ENCODE measurements around the gene LYRM4. TPM values are rescaled to one million over a fixed set of nuclear protein-coding genes. Genes with fewer than 3 reads are reported as not detected.
A peak's percentile ranks its signal among the peaks of the same experiment; 100 is the strongest.

The LYRM4 gene
- total and polyA plus RNA-seq, 4 donors, result 17.9 to 28.7 (median 21.1) TPM

DNA sequence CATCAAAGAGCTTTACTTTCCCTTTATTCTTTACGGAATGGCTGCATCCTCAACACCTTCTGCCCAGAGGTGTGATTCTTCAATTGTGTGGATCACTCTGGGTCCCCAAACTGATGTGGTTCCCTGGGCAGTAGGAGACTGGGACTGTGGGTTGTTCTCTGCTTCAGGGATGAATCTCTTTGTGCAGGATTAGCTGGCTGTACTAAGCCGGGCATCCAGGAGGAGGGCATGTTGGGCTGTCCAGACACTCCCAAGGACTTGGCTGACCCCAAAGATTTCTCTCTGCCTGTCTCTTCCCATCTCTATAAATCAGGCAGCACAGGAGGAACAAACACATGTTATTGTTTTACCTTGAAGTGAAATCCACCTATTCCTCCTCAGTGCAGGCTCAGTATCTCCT, 15.8 kb upstream of the LYRM4 start:
- DNase-seq, result no peak
- Histone ChIP-seq H3K27ac (ENCODE audit: low read depth in 1 of 2, low read length in 2 of 2) (no peak overlapping the region), H3K4me3 (ENCODE audit: low read length in 2 of 2) (no peak overlapping the region), H3K9me3 (ENCODE audit: control insufficient read depth, low read length) (no peaks in the 10 kb centered on the region), H3K36me3 (ENCODE audit: control insufficient read depth in 1 of 2, insufficient read depth in 2 of 2, low read length in 1 of 2) (no peaks in the 10 kb centered on the region), H3K27me3 (ENCODE audit: control insufficient read depth in 1 of 2, insufficient read depth in 2 of 2, low read length in 1 of 2) (no peaks in the 10 kb centered on the region), H3K4me1 (ENCODE audit: control insufficient read depth in 1 of 2, insufficient read depth in 2 of 2, low read length in 2 of 2) (no peaks in the 10 kb centered on the region)
- no peak for ATAC-seq (ENCODE audit: low FRiP score)
- intact Hi-C loops (cut with DNase I), result no loop called here
- 88 to 95% methylated on average over 2 of the region's 2 CpGs for WGBS, 2 donors

DNA sequence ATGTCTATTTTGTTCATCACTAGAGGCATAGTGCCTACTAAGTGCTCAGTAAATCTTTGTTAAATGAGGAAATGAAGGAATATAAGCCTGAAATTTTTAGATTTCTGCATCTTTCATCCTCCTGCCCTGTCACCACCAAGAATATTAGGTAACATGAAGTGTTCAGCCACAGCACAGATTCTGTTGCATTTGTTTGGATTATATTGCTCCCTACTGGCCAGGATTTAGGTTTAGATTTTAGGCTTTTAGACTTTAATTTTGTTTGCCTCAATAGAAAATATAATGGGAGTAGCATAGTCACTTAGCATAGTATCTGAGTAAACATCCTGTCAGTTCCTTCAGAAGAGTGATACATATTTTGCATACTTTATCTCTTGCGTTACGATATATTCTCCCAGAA, 14.7 kb upstream of the LYRM4 start:
- no peak for ATAC-seq (ENCODE audit: low FRiP score)
- Histone ChIP-seq H3K9me3 (ENCODE audit: control insufficient read depth, low read length) (no peaks in the 10 kb centered on the region), H3K27ac (ENCODE audit: low read depth in 1 of 2, low read length in 2 of 2) (no peak overlapping the region), H3K27me3 (ENCODE audit: control insufficient read depth in 1 of 2, insufficient read depth in 2 of 2, low read length in 1 of 2) (no peaks in the 10 kb centered on the region), H3K4me1 (ENCODE audit: control insufficient read depth in 1 of 2, insufficient read depth in 2 of 2, low read length in 2 of 2) (no peaks in the 10 kb centered on the region), H3K36me3 (ENCODE audit: control insufficient read depth in 1 of 2, insufficient read depth in 2 of 2, low read length in 1 of 2) (no peaks in the 10 kb centered on the region), H3K4me3 (ENCODE audit: low read length in 2 of 2) (no peak overlapping the region)
- no peak for DNase-seq
- intact Hi-C loops (cut with DNase I), result no loop called here
- 69 to 75% methylated on average over 2 of the region's 2 CpGs for WGBS, 2 donors

DNA sequence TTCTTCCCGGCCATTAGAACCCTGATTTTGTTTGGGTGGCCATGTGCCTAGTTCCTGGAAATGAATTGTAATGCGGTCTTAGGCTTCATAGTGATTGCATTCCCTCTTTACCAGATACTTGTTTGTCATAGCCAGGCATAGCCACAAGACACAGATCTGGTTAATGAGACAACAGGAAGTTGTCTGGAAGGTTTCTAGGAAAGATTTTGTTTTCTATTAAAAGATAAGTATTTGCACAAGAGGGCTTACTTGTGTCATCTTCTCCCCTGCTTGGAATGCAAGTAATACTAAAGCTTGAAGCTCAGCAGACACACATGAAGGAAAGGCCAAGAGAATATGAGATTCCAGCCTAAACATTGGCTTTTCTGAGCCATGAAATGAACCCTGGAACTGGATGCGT, 13.5 kb upstream of the LYRM4 start:
- DNase-seq, result no peak
- intact Hi-C loops (cut with DNase I), result no loop called here
- 87 to 93% methylated on average over 3 of the region's 3 CpGs for WGBS, 2 donors

DNA sequence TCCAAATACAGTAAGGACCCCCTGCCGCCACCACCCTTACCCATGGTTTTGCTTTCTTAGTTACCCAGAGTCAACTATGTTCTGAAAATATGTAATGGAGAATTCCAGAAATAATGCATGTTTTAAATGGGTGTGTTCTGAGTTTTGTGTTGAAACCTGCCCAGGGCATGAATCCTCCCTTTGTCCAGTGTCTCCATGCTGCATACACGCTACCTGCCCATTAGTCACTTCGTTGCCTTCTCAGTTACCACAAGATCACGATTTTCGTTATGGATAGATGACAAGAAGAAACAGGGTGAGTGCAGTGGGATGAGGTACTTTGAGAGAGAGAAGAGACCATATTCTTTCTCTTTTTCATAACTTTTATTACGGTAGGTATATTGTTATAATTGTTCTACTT, 11.2 kb upstream of the LYRM4 start:
- no peak overlapping the region for H3K4me3 ChIP-seq (ENCODE audit: low read length in 2 of 2)
- no peaks in the 10 kb centered on the region for H3K9me3 ChIP-seq (ENCODE audit: control insufficient read depth, low read length)
- H3K36me3 ChIP-seq (ENCODE audit: control insufficient read depth in 1 of 2, insufficient read depth in 2 of 2, low read length in 1 of 2), result no peaks in the 10 kb centered on the region
- no peaks in the 10 kb centered on the region for H3K4me1 ChIP-seq (ENCODE audit: control insufficient read depth in 1 of 2, insufficient read depth in 2 of 2, low read length in 2 of 2)
- H3K27ac ChIP-seq (ENCODE audit: low read depth in 1 of 2, low read length in 2 of 2), result no peak overlapping the region
- no peak for ATAC-seq (ENCODE audit: low FRiP score)
- DNase-seq, result no peak
- H3K27me3 ChIP-seq (ENCODE audit: control insufficient read depth in 1 of 2, insufficient read depth in 2 of 2, low read length in 1 of 2), result no peaks in the 10 kb centered on the region
- 94 to 96% methylated on average over 6 of the region's 6 CpGs for WGBS, 2 donors
- intact Hi-C loops (cut with DNase I), result no loop called here

More for the DNA sequence above, 13.5 kb upstream of the LYRM4 start:
- Histone ChIP-seq H3K4me1 (ENCODE audit: control insufficient read depth in 1 of 2, insufficient read depth in 2 of 2, low read length in 2 of 2) (no peaks in the 10 kb centered on the region), H3K4me3 (ENCODE audit: low read length in 2 of 2) (no peak overlapping the region), H3K36me3 (ENCODE audit: control insufficient read depth in 1 of 2, insufficient read depth in 2 of 2, low read length in 1 of 2) (no peaks in the 10 kb centered on the region), H3K27me3 (ENCODE audit: control insufficient read depth in 1 of 2, insufficient read depth in 2 of 2, low read length in 1 of 2) (no peaks in the 10 kb centered on the region), H3K9me3 (ENCODE audit: control insufficient read depth, low read length) (no peaks in the 10 kb centered on the region), H3K27ac (ENCODE audit: low read depth in 1 of 2, low read length in 2 of 2) (no peak overlapping the region)
- ATAC-seq (ENCODE audit: low FRiP score), result no peak

DNA sequence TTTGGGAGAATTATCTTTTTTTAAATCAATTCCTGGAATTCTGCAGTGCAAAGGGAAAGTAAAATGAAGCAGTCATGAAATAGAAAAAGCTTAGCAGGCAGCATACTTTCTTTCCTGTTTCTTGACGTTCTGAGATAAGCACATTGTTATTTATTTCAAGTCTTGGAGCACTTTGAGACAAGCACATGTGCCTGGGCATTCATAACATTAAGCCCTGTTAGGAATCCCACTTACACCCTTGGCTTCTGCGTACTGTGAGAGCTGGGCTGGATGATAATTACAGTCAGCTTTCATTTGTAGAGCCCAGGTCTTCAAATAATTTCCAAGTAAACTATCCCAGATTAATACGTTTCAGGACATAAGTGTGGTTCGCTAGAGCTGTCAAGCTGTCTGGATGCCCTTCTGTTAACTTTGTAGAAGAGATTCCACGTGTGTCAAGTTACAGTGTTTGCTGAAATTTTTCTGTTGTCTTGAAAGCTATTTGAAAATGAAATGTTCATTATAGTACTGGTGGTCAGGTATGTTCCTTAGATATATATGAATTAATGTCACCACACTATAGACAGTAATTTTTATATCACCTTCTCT, 9.4 kb upstream of the LYRM4 start:
- Histone ChIP-seq H3K4me1 (ENCODE audit: control insufficient read depth in 1 of 2, insufficient read depth in 2 of 2, low read length in 2 of 2) (no peaks in the 10 kb centered on the region), H3K9me3 (ENCODE audit: control insufficient read depth, low read length) (no peaks in the 10 kb centered on the region), H3K36me3 (ENCODE audit: control insufficient read depth in 1 of 2, insufficient read depth in 2 of 2, low read length in 1 of 2) (no peaks in the 10 kb centered on the region), H3K27ac (ENCODE audit: low read depth in 1 of 2, low read length in 2 of 2) (no peak overlapping the region), H3K4me3 (ENCODE audit: low read length in 2 of 2) (no peak overlapping the region), H3K27me3 (ENCODE audit: control insufficient read depth in 1 of 2, insufficient read depth in 2 of 2, low read length in 1 of 2) (no peaks in the 10 kb centered on the region)
- DNase-seq, result no peak
- no peak for ATAC-seq (ENCODE audit: low FRiP score)
- intact Hi-C loops (cut with DNase I), result no loop called here
- WGBS, 2 donors, result 43 to 44% methylated on average over 5 of the region's 5 CpGs

DNA sequence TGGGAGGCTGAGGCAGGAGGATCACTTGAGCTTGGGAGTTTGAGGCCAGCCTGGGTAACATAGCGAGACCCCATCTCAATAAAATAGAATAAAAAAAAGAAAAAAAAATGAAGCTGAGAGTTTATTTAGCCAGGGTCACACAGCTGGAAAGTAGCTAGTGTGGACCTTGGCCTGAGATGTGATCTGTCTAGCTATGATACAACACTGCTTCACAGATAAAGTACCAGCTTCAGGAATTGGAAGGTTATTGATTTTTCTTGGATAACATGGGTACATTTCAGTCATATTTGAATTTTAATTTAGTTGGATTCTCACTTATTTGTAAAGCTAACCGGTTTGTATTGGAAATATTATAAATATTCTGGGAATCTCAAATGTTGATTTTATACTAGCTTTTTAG, 5.7 kb upstream of the LYRM4 start:
- ATAC-seq (ENCODE audit: low FRiP score) (no peak), DNase-seq (no peak)
- Histone ChIP-seq H3K27ac (ENCODE audit: low read depth in 1 of 2, low read length in 2 of 2) (no peak overlapping the region), H3K9me3 (ENCODE audit: control insufficient read depth, low read length) (no peaks in the 10 kb centered on the region), H3K4me3 (ENCODE audit: low read length in 2 of 2) (no peak overlapping the region), H3K36me3 (ENCODE audit: control insufficient read depth in 1 of 2, insufficient read depth in 2 of 2, low read length in 1 of 2) (no peaks in the 10 kb centered on the region), H3K4me1 (ENCODE audit: control insufficient read depth in 1 of 2, insufficient read depth in 2 of 2, low read length in 2 of 2) (no peaks in the 10 kb centered on the region), H3K27me3 (ENCODE audit: control insufficient read depth in 1 of 2, insufficient read depth in 2 of 2, low read length in 1 of 2) (no peaks in the 10 kb centered on the region)
- intact Hi-C loops (cut with DNase I), result loop anchor here in 1 of 2 donors (10.0 kb wide), 1 partner anchor 498 kb away; no protein-coding TSS in a partner anchor
- WGBS, 2 donors, result 31 to 42% methylated on average over 2 of the region's 2 CpGs

DNA sequence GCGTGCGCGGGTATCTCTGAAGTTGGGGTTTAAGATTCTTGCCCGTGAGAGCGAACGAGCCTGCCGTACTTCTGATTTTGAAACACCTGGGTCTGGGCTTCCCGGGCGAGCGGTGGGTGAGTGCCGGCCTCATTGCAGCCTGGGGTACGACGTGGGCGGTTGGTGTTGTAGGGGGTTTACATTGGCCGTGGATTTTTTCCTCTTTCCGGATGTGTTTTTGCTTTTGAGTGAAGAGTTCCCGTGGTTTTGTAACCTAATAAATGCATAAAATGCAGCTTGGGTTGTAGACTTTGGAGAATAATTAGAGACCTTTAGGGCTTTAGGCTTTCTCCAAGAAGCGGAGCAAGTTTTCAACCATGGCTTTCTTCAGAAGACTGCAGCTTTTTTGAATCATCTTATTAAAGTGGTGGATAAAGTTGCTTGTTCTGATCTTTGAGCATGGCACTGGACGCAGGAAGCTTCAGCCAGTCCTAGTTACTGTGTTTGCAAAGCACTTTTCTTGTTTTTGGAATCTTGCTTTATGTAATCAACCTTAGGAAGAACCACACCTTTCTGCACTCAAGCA, 877 bp upstream of the LYRM4 start:
- no peak for DNase-seq
- Histone ChIP-seq H3K4me3 (ENCODE audit: low read length in 2 of 2) (peak overlapping the region; percentile 5 to 80), H3K27ac (ENCODE audit: low read depth in 1 of 2, low read length in 2 of 2) (no peak overlapping the region), H3K4me1 (ENCODE audit: control insufficient read depth in 1 of 2, insufficient read depth in 2 of 2, low read length in 2 of 2) (peaks cover 0 to 7% of the 10 kb centered on the region in 2 donors), H3K36me3 (ENCODE audit: control insufficient read depth in 1 of 2, insufficient read depth in 2 of 2, low read length in 1 of 2) (no peaks in the 10 kb centered on the region), H3K27me3 (ENCODE audit: control insufficient read depth in 1 of 2, insufficient read depth in 2 of 2, low read length in 1 of 2) (no peaks in the 10 kb centered on the region), H3K9me3 (ENCODE audit: control insufficient read depth, low read length) (no peaks in the 10 kb centered on the region)
- 0% methylated on average over 19 of the region's 19 CpGs for whole genome bisulfite sequencing, 2 donors
- ATAC-seq (ENCODE audit: low FRiP score), result no peak
- intact Hi-C loops (cut with DNase I), result loop anchor here in 1 of 2 donors (2.0 to 10.0 kb wide), 3 partner anchors 47 to 503 kb away; no protein-coding TSS in a partner anchor

DNA sequence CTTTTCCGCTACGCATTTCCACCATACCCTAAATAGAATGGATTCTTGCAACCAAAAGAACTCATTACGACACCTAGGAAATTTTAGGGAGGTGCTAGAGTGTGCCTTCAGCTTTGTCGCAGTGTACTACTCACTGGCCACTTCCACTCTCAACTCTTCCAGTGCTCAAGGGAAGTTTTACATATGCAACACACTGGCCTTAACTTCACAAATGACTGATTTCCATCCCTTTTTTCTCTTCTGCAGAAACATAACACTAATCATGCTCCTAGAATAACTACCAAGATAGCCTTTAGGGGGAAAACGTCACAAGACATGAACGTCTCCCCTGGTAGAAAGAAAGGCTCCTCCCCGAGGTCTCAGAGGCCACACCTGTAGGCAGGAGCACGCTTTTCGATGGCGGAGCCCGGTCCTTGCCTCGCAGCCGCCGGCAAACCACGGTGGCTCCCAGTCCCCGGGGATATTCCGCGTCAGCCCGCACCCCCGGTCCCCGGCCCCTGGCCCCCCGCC, 584 bp downstream of the LYRM4 start:
- Histone ChIP-seq H3K27ac (ENCODE audit: low read depth in 1 of 2, low read length in 2 of 2) (peak overlapping the region; percentile 18 to 72), H3K9me3 (ENCODE audit: control insufficient read depth, low read length) (no peaks in the 10 kb centered on the region), H3K4me1 (ENCODE audit: control insufficient read depth in 1 of 2, insufficient read depth in 2 of 2, low read length in 2 of 2) (peaks cover 0 to 7% of the 10 kb centered on the region in 2 donors), H3K4me3 (ENCODE audit: low read length in 2 of 2) (peak overlapping the region; percentile 75 to 90), H3K36me3 (ENCODE audit: control insufficient read depth in 1 of 2, insufficient read depth in 2 of 2, low read length in 1 of 2) (no peaks in the 10 kb centered on the region), H3K27me3 (ENCODE audit: control insufficient read depth in 1 of 2, insufficient read depth in 2 of 2, low read length in 1 of 2) (no peaks in the 10 kb centered on the region)
- WGBS, 2 donors, result 1 to 3% methylated on average over 22 of the region's 22 CpGs
- intact Hi-C loops (cut with DNase I), result loop anchor here in 1 of 2 donors (2.0 to 10.0 kb wide), 3 partner anchors 45 to 505 kb away; no protein-coding TSS in a partner anchor
- peak; percentile 72 to 80 for DNase-seq
- peak; percentile 53 for ATAC-seq (ENCODE audit: low FRiP score)

DNA sequence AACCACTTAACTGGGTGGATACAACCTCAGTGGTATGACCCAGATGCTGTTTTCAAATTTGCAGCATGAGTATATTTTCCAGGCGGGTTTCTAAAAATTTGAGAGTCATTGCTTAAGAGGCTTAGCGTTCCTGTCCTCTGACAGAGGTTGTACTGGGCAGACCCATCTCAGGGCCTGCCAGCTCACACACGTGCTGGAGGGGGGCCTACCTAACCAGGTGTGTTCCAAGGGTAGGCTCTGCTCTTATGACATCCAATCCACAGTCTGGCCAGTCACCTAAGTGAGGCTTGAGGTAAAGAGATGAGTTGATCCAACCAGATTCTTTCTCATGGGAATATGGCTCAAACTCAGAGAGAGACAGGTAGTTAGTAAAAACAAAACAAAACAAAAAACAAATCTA, 1.3 kb downstream of the LYRM4 start:
- Histone ChIP-seq H3K4me3 (ENCODE audit: low read length in 2 of 2) (no peak overlapping the region), H3K36me3 (ENCODE audit: control insufficient read depth in 1 of 2, insufficient read depth in 2 of 2, low read length in 1 of 2) (no peaks in the 10 kb centered on the region), H3K27ac (ENCODE audit: low read depth in 1 of 2, low read length in 2 of 2) (no peak overlapping the region), H3K9me3 (ENCODE audit: control insufficient read depth, low read length) (no peaks in the 10 kb centered on the region), H3K4me1 (ENCODE audit: control insufficient read depth in 1 of 2, insufficient read depth in 2 of 2, low read length in 2 of 2) (peaks cover 0 to 7% of the 10 kb centered on the region in 2 donors), H3K27me3 (ENCODE audit: control insufficient read depth in 1 of 2, insufficient read depth in 2 of 2, low read length in 1 of 2) (no peaks in the 10 kb centered on the region)
- 78 to 80% methylated on average over 3 of the region's 3 CpGs for WGBS, 2 donors
- no peak for DNase-seq
- intact Hi-C loops (cut with DNase I), result no loop called here
- no peak for ATAC-seq (ENCODE audit: low FRiP score)
